Myocyte (in vitro differentiated cells): ENCODE data around the gene SH3D19. TPM values are rescaled to one million over a fixed set of nuclear protein-coding genes. Genes with fewer than 3 reads are reported as not detected.
"Not testable (repeated sequence)": the region's sequence is repeated elsewhere in the genome, so short reads cannot be mapped to it uniquely, and the experiment has no call there.

Experiments
- DNase-seq: peaks from one replicate; pipeline ENCODE4 v3.0.0-alpha.2; 2012; ENCODE audit warnings: low read depth
- total RNA-seq: library from RNA; depleted of rRNA; stranded (reverse); fragments of >200 nt; gene quantifications from 2 replicates; pipeline ENCODE4 v1.2.3, GENCODE V29; 2014

Gene SH3D19
- total RNA-seq, 1 donor from 2014 or later, result 24.1 TPM

DNA sequence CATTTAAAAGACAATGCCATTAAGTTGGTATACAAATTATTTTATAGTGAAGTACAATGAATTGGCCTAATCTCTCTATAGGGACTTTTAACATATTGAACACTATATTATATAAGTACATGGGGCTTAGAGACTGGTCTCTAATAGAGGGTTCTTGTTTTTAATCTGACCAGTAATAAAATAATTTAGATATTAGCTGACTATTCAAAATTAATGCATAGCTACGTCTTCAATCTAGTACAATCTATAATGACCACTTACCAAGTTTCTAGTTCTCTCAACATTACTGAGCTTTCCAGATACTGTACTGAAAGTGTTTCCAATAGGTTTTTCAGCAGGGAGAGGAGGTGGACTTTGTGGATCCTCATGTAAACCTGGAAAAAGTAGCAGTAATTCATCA, 166.4 kb downstream of the SH3D19 start:
- no peak for DNase-seq

DNA sequence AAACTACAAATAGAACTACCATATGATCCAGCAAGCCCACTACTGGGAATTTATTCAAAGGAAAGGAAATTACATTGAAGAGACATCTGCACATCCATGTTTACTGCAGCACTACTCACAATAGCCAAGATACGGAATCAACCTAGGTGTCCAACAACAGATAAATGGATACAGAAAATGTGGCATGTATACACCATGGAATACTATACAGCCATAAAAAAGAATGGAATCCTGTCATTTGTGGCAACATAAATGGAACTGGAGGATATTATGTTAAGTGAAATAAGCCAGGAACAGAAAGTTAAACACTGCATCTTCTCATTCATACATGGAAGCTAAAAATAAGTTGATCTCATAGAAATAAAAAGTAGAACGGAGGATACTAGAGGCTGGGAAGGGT, 167.9 kb downstream of the SH3D19 start:
- DNase-seq, result no peak

DNA sequence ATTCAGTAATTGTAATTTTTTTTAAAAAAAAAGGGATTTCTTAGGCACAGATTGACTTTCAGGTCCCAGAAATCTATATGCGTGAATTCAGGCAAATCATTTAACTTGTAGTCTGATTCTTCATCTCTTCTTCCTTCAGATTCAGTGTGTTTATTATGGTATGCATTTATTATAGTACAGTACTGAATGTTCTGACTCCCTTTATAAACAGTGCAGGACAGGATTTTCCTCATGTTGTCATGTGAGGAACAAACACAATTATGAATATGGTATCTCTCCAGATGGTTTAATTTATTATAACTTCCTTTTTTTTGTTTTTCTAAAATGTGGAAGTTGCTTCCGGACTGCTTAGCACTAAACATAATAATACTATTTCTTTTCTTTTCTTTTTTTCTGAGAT, 171.8 kb downstream of the SH3D19 start:
- DNase-seq, result no peak

DNA sequence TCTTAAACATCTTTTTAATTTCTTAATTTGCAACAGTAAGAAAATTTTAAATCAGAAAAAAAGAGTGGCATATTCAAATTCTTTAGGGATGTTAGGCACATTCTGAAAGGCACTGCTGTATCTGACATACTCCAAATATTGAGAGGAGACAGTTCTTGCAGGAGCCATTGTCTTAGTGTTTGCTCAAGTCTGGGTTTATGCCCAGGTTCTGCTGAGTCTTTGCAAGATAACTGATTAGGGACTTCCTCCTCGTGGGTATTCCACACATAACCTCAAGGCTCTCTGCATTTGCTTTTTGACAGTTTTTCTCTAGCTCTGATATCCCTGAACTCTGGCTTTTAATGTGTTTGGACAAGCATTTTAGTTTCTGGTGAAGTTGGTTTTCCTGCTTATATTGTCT, 173.4 kb downstream of the SH3D19 start:
- DNase-seq, result no peak

DNA sequence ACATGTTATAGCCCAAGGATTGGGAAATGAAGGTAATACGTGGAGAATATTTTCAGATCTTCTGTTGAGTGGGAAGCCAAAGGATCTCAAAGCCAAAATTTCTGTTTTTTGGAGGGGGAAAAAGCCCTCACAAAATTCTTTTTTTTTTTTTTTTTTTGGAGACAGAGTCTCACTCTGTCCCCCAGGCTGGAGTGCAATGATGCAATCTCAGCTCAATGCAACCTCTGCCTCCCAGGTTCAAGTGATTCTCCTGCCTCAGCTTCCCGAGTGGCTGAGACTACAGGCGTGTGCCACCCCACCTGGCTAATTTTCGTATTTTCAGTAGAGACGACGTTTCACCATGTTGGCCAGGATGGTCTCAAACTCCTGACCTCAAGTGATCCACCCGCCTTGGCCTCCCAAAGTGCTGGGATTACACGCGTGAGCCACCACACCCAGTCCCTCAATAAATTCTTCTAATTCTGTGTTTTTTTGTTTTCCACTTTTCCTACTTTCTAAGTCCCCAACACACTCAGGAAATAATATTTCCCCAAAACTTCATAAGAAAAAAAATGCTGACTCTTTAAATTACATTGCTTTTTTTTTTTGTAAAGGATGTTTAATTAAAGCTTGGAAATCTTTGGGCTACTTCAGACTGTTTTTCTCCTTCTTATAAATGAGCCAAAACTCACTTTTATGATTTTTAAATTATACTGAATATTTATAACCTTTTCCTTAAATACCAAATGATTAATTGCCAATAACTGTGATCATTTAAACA, 174.4 kb downstream of the SH3D19 start:
- no peak for DNase-seq

DNA sequence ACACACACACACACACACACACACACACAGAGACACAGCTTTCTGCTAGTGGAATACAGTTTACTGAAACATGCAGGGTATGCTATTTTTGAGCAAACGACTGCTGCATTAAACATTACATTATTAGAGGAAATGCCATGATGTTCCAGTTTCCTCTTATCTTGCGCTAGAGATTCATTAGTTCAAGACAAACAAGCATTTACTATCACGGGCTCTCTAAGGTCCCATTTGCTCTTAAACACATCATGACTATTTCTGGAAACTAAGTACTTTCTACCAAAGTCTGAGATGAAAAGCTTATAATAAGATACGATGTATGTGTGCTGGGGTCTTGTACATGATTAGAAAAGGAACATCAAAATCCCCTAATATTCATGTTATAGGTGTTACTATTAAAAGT, 177.1 kb downstream of the SH3D19 start:
- DNase-seq, result no peak

DNA sequence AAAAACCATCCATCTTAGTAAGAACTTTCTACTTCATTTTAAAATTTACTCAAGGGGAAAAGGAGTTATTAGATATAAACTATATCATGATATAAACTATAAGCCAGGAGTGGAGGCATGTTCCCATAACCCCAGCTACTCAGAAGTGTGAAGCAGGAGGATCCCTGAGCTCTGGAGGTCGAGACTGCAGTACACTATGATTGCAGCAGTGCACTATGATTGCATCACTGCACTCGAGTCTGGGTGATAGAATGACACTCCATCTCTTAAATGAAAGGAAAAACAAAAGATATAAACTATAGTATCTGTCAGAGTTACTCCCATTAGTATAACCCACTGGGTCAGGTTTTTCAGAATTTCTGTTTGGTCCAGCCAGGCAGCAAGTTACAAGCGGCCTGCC, 178.4 kb downstream of the SH3D19 start:
- DNase-seq, result no peak

DNA sequence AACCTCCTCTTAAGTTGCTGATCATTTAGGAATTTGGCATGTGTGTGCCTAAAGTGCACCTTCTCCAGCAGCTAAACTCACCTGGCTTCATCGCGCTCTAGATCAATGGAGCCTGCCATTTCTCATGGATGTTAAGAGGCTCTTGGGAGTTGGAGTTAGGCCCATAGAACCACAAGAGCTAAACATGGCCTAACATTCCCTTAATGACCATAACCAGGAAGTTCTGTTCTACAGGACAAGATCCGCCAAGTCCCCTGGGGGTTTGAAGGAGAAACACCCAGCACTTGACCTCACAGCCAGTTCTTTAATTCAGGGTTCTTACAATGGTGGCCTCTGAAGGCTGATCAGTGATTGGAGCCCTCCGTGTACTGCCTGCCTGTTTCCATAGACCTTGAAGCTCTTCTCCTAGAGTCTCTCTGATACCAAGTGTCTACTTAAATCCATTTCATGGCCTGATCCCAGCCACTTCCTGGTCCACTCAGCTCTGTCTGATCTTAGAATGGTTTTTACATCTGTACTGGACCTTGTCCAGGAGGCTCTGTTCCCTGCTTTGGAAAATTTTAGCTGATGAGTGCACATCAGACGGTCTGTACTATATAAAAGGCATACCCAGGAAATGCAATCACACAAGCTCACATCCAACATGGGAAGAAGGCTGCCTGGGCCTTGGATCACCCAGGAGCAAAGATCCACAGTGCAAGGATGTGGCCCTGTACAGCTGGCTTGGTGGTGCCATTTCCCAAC, 180.9 kb downstream of the SH3D19 start:
- no peak for DNase-seq

DNA sequence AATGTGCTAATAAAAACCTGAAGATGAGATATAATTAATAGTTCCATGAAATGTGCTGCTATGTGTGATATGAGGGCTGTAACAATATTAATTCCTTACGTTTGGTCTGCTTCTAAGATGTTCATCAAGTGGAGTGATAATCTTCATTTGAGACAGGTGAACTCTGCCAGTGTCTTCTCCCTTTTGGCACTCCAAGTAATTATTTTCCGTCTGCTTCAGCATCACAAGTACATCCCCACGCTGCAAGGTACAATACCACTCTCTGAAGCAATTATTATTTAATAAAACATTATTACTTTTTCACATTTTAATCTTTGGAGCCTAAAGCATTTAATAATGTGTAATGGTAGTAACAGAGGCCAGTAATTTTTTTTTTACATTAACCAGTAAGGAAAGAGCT, 181.6 kb downstream of the SH3D19 start:
- no peak for DNase-seq

DNA sequence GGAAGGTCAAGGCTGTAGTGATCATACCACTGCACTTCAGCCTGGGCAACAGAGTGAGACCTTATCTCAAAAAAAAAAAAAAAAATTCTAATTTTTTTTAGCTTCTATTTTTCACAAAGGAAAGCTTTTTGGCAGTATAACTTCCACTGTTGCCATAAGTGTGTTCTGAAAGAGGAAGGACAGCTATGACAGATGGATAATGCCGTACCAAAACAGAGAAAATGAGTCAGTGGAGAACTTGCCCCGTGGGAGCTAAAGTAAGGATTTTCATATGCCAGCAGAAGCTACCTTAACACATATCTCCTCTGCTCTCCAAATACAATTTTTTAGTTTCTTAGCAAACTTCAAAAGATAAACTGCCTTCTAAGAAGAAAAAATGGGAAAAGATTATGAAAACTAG, 182.2 kb downstream of the SH3D19 start:
- no peak for DNase-seq

DNA sequence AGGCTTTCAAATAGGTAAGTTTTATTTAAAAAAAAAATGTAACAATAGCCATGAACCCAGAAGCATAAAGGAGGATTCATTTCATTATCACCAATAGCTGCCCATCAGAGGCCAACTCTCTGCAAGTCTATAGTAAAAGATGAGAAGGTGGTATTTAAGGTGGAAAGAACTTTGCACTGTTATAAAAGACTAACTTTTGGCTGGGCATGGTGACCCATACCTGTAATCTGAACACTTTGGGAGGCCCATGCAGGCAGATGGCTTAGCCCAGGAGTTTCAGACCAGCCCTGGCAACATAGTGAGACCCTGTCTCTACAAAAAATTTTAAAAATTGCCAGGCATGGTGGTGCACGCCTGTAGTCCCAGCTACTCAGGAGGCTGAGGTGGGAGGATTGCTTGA, 182.6 kb downstream of the SH3D19 start:
- DNase-seq, result no peak

DNA sequence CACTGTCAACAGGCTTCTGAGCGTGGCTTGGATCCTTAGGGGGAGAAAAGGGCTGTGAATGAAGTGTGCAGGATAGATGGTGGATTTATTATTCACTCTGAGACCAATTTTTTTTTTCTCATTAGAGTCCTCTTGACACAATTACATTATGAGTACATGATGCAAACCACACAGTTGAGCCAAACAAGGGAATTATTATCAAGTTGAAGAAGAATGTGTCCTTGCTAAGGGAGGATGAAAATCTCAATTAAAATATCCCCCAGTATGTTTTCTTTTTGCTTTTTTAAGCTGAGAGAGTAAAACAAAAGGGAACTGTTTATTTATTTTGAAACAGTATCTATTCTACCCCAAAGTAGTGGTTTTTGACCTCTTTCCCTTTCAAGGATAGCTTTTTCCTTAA, 185.6 kb downstream of the SH3D19 start:
- no peak for DNase-seq

DNA sequence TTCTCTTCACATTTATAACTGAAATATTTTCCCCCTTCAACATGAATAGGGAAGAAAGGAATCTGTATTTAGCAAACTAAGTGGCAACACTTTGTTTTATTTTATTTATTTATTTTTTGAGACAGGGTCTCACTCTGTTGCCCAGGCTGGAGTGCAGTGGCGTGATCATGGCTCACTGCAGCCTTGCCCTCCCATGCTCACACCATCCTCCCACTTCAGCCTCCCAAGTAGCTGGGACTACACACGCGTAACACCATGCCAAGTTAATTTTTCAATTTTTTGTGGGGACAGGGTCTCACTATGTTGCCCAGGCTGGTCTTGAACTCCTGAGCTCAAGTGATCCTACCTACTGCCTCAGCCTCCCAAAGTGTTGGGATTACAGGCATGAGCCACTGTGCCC, 189.4 kb downstream of the SH3D19 start:
- DNase-seq, result not testable (repeated sequence)

DNA sequence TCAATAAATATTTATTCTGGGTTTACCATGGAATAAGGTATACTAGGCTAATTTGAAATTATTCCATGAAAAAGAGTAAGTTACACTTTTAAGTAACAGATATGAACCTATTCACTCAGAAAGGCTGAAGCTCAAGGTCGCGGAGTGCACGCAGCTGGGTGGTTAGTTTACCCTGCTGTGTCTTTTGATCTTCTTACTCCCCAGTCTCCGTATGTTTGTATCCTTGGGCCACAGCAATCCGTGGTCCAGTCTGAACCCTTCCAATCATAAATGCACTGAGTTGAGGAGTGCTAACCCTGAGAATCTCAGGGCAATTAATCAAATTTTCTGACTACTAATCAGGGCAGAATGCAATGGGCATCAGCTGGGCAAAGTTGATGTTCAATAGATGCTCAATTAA, 192.1 kb downstream of the SH3D19 start:
- DNase-seq, result no peak

DNA sequence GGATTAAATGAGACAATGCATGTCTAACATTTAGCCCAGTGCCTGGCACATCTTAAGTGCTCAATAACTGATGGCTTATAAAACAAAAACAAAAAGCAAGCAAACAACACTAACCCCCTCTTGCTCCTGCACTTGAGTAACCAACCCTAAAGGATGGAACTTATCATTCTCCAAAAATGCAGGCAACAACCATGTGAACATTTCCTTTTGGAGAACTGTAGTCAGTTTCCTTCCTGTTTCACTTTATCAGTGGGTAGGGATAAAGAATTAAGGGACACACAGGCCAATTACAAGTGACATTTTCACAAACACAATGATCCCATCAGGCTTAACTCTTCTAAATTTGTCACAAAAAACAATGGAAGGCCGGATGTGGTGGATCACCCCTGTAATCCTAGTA, 195.6 kb downstream of the SH3D19 start:
- DNase-seq, result no peak

DNA sequence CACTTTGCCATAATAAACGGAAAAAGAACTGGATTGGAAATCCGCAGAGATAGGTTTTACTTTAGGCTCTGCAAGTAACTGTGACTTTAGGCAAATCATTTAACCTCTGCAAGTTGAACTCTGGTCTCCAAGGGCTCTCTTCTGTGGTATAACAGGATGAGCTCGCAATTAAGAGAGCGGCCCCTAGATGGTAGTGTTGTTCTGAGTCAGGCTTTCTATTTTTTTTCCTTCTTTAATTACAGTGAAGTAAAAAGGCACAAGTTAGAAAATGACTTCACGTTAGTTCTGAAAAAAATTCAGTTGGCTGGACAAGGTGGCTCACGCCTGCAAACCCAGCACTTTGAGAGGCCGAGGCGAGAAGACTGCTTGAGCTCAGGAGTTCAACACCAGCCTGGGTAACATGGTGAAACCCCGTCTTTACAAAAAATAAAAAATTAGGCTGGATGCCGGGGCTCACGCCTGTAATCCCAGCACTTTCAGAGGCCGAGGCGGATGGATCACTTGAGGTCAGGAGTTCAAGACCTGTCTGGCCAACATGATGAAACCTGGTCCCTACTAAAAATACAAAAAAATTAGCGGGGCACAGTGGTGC, 207.9 kb downstream of the SH3D19 start:
- peak; percentile 78 for DNase-seq

DNA sequence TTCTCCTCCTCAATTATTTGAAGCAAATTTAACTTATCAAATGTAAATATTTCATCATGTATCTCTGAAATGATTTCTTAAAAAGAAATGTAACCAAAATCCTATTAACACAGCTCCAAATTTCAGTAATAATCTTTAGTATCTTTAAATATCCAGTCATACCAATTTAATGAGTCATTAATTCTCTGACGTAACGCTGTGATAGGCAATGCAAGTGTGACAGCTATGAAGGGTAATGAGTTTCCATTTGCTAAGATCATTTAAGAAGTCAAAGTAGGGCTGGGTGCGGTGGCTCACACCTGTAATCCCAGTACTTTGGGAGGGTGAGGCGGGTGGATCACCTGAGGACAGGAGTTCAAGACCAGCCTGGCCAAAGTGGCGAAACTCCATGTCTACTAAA, 210.4 kb downstream of the SH3D19 start:
- no peak for DNase-seq

DNA sequence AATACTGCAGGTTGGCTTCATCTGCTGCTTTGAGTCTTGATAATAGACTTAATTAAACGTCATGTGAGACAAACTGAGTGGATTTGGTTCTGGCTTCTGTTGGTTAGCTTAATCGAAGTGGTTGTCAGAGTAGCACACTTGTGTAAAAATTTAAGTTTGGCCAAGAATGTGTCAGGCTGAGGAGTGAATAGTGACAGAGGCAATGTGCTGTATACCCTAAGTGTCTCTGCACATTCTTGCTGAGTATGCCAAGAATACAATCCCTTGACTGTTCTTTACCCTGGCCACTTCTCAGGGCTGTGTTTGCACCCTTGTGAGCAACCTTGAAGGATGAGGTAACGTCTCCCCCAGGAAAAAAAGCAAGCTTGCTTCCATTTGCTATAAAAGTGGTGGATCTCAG, 211.1 kb downstream of the SH3D19 start:
- DNase-seq, result no peak

DNA sequence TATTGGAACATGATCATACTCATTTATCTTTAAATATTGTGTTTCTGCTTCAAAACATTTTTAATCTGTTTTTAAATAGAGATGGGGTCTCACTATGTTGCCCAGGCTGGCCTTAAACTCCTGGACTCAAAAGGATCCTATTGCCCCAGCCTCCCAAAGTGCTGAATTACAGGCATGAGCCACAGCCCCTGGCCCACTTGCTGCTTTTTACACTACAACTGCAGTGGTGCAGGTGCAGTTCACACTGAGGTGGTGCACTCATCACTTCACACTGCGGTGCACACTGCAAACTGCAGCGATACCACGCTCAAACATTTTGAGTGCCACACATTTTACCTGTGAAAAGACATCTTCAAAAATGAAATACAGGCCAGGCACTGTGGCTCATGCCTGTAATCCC, 215.2 kb downstream of the SH3D19 start:
- no peak for DNase-seq

DNA sequence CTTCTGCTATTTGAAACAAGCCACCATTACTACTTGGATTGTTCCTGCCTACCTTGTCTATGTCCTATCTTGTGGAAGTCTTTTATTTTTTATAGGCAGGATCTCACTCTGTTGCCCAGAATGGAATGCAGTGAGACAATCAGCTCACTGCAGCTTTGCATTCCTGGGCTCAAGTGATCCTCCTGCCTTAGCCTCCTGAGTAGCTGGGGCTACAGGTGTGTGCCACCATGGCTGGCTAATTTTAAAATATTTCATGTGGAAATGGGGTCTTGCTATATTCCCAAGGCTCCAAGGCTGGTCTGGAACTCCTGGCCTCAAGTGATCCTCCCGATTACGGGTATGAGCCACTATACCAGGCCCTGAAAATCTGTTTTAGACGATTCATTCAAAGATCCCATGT, 218.3 kb downstream of the SH3D19 start:
- no peak for DNase-seq

DNA sequence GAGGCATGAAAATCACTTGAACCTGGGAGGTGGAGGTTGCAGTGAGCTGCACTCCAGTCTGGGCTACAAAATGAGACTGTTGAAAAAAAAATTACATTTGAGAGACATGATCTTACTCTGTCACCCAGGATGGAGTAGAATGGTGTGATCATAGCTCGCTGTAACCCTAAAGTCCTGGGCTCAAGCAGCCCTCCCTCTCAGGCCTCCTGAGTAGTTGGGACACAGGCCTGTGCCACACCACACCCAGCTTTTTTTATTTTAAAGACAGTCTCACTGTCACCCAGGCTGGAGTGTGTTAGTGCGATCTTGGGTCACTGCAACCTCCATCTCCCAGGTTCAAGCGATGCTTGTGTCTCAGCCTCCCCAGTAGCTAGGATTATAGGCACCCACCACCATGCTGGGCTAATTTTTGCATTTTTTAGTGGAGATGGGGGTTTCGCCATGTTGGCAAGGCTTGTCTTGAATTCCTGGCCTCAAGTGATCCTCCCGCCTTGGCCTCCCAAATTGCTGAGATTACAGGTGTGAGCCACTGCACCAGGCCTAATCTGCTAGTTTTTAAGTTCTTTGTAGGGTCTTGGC, 219.9 kb downstream of the SH3D19 start:
- no peak for DNase-seq

DNA sequence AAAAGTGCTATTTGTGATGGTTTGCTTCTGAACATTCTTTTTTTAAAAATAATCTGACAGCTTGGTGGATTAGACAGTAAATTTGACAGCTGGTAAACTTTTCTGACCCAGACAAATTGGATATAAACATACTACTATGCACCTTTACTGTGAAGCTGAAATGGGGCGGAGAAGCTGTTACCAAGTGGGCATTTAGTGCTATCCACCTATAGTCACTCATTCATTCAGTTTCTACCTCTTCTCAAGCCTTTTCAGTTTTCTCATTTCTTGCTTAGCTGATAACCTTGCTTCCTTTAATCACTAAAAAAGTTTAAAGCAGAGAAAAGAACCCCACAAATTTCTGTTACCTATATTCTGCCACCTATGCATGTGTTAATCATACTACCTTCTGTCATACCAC, 220.8 kb downstream of the SH3D19 start:
- no peak for DNase-seq
